SH-SY5Y (cell line): ENCODE data around the gene MGA.

Experiments used
- GATA2 ChIP-seq: IDR thresholded peaks from 2 replicates; pipeline ENCODE4 v1.6.1; 2011; ENCODE audit warnings: mild to moderate bottlenecking, low read depth, low read length
- GATA3 ChIP-seq: IDR thresholded peaks from 2 replicates; pipeline ENCODE4 v1.6.1; 2011; ENCODE audit warnings: low read depth, mild to moderate bottlenecking, low read length, moderate library complexity

The MGA gene

GRCh38 chr15:41732483-41732882 lies 72.3 kb downstream of the MGA start:
- no peak for TF ChIP-seq GATA2
- no peak for TF ChIP-seq GATA3

GRCh38 chr15:41734079-41734478 lies 73.9 kb downstream of the MGA start:
- TF ChIP-seq GATA2, result no peak
- TF ChIP-seq GATA3, result no peak

DNA sequence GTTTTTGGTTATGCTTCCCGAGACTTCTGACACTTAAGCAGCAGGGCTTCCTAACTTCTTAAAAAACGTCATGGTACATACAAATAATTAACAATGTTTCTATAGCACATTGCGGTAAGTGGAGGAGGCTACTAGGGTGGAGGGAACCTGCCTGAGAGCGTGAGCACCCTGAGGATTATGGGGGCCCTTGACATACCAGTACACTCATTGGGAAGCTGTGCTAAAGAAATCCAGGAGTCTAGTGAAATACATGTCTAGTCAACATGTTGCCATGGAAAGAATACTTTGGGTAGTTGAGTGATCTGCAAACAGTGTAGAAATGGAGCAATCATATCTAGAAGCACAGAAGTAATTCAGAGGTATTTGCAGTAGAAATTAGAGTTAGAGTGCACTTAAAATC lies 74.8 kb downstream of the MGA start:
- TF ChIP-seq GATA2 (no peak), GATA3 (no peak)

- TF ChIP-seq GATA2 (no peak), GATA3 (no peak)
Observed at GRCh38 chr15:41746802-41747201, 86.6 kb downstream of the MGA start.

- no peak for TF ChIP-seq GATA2
- no peak for TF ChIP-seq GATA3
Observed at GRCh38 chr15:41756198-41756597, 96.0 kb downstream of the MGA start.

GRCh38 chr15:41772720-41773331 lies 112.6 kb downstream of the MGA start:
- no peak for TF ChIP-seq GATA2
- TF ChIP-seq GATA3, result no peak

GRCh38 chr15:41773332-41773728 lies 113.1 kb downstream of the MGA start:
- TF ChIP-seq GATA2 (no peak), GATA3 (no peak)

DNA sequence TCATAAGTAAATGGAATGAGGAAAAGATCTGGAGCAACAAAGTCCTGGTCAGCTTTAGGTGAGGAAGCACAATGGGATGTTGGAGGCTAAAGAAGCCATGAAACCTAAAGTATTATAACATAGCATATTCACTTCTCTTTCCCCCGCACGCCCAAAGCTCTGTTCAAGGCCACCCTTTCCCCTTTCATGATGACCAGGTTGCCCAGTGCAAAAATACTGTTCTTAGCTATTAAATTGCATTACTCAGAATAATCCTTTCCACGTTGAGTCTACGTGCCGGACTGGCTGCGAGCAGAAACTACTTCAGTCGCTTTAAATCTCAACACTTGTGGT lies 113.5 kb downstream of the MGA start:
- no peak for TF ChIP-seq GATA3
- no peak for TF ChIP-seq GATA2

- TF ChIP-seq GATA3 (no peak), GATA2 (peak; percentile 57; the same call in 1 of the 2 replicates)
Observed at GRCh38 chr15:41774062-41774881, 114.1 kb downstream of the MGA start, which contains the start of gene MAPKBP1. TSS of gene MAPKBP1 (plus strand) at chr15:41774484. CDS start at chr15:41775276, 792 bp downstream.

DNA sequence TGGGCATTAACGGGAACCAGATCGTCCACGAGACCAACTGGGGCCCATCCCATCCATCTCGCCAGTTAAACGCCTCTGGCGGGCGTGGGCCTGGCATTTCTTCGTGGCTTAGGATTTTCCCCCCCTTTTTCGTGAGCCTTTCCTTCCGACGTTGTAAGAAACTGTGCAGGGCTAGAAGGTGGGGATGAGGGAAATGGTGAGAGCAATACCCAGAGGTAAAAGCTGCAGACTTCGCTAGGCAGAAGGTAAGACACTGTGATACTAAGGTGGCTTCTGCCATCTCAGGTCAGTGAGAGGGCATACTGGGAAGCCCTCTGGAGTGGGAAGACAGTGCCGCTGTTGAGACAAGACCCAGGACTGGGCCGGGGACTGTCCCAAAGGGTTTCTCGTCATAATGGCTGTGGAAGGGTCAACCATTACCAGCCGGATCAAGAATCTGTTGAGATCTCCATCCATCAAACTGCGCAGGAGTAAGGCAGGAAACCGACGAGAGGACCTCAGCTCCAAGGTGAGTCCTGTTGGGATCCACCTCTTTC lies 114.7 kb downstream of the MGA start:
- TF ChIP-seq GATA3, result no peak
- TF ChIP-seq GATA2, result no peak

DNA sequence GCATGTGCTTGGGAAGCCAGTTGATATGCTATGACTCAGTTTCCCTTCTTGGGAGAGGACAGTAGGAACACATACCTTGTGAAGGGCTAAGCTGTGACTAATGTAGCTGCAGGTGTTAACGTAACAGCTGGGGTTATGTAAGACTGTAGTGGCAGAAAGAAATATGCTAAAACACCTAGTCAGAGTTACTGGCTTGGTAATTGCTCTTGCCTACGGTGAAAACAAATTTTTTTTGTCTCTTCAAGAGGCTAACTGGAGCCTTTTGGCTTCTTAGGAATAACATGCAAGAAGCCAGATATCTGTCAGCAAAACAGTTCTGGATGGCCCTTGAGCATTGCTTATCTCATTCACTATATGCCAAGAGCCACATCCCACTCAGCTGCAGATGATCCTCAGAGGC lies 115.4 kb downstream of the MGA start:
- no peak for TF ChIP-seq GATA2
- TF ChIP-seq GATA3, result no peak

- no peak for TF ChIP-seq GATA3
- TF ChIP-seq GATA2, result no peak
Observed at GRCh38 chr15:41777421-41777973, 117.3 kb downstream of the MGA start.

- TF ChIP-seq GATA3 (no peak), GATA2 (no peak)
Observed at GRCh38 chr15:41778521-41778920, 118.3 kb downstream of the MGA start.

GRCh38 chr15:41779662-41780157 lies 119.5 kb downstream of the MGA start:
- TF ChIP-seq GATA2 (no peak), GATA3 (no peak)
